Stimulated activated CD4-positive, alpha-beta T cell treated with anti-CD3 and anti-CD28 coated beads, TNF-alpha, amount 100 ng/mL, for 1 hour (primary cell): ENCODE results near the gene RIN3.

Experiments
- DNase-seq, 3 donors: peaks; one replicate each; pipeline ENCODE4 v3.0.0-alpha.2; 2020; ENCODE audit warnings: low read depth in 3 of 3, low spot score in 1 of 3

Gene RIN3

DNA sequence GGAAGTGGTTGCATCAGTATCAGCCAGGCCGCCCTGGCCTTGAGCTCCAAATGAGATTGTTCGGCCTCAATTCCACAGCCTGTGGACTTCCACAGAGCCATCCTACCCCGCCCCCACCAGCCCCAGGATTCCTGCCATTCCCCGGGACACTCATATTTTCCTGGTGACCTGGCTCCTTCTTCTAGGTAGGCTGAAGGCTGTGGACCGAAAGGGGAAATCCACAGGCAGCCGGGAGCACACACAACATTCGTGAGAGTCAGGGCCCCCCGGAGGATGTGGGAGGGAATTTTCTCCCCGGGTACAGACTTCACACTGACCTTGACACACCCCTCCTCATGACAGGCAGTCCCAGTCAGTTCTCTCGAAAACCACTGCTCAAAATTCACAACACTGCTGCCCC lies 39.9 kb downstream of the RIN3 start:
- no peak for DNase-seq

DNA sequence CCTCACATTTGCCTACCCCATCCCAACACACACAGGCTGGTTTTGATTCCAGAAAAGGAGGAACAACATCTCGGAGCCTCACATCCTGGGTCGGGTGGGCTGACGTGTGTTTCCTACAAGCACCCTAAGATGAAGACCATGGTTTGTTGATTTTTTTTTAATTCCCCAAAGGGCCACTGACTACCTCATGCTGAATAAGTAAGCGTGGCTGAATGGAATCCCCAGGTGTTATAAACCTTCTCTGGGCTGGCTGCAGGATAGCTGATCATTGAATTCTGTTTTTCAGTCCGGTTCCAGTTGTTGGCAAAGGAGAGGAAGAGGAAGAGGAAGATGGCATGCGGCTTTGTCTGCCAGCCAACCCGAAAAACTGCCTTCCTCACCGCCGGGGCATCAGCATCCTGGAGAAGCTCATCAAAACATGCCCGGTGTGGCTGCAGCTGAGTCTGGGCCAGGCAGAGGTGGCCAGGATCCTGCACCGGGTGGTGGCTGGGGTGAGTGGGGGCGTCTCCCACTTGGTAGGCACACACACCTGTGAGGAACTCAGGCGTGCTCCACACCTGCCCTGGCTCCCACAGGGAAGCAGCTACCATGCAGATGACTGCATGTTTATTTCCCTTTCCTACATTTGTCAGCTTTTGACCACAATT lies 42.0 kb downstream of the RIN3 start:
- DNase-seq, result no peak

DNA sequence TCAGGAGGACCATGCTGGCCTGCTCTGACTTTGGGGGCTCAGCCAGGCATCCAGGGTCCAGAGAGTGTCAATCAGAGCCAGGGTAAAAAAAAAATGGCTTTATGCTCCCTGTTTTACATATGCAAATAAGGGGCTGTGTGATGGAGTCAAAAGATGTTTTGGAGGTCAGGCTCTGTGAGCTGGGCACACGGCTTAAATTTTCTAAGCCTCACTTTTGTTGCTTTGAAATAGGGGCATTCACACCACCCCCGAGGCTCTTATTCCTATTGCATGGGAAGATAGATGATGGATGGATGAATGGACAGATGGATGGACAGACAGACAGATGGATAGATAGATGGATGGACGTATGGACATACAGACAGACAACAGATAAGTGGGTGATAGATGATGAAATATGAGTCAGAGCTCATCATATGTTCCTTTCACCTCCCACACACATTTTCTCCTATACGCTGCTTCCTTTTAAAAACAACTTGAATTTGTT lies 42.7 kb downstream of the RIN3 start:
- DNase-seq, result no peak

DNA sequence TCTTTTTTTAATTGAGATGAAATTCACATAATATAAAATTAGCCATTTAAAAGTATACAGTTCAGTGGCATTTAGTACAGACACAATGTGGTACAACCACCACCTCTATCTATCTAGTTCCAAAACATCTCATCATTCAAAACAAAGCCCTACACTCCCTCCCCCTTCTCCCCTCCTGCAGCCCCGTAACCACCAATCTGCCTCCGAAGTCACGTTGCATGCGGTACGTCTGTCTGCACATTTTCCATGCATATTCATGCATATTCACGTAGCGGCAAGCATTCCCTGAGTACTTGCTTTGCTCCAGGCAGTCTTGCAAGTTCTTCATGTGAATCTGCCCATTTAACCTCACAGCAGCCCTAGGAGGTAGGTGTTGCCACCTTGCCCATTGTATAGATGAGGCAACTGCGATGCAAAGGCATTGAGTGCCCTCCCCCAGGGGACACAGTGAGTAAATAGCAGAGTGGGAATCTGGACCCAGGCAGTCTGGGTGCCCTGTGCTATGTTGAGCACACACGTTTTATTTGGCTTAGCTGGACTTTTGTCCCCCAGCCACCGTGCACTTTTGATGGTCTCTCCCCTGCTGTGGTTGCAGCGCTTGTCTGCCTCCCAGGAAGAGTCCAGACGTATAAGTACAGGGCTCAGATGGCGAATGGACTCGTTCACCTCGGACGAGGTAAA lies 43.4 kb downstream of the RIN3 start:
- DNase-seq, result no peak

DNA sequence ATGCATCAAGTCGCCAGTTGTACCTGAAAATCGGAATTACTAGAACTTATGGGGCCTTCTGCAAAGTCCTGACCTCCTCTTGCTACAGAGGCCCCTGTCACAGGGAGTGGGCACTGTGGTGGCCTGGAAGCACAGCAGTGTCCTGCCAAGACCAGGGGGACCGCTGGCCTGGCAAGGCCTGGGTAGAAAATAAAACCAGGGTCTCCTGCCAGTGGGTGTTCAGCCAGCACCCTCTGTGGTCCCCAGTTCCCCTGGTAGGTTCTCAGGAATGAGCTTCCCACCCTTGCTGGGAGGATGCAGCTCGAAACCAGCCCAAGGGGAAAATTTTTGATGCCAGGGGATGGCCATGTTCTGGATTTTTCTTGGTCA lies 43.9 kb downstream of the RIN3 start:
- DNase-seq, result no peak

DNA sequence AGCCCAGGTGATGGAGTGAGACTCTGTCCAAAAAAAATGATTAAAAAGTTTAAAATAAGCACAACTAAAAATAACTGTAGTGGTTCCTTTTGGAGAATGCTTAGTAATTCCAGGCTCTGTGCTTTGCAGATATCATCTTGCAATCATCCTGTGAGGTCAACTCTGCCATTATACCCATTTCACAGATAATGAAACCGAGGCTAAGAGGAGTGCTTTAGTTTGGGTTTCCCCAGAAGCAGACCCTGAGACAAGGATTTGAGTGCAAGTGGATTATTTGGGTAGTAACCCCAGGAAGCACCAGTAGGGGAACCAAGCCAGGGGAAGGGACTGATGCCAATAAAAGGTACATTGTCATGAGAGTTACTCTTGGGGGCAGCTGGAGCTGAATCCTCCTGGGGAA lies 44.7 kb downstream of the RIN3 start:
- DNase-seq, result no peak

DNA sequence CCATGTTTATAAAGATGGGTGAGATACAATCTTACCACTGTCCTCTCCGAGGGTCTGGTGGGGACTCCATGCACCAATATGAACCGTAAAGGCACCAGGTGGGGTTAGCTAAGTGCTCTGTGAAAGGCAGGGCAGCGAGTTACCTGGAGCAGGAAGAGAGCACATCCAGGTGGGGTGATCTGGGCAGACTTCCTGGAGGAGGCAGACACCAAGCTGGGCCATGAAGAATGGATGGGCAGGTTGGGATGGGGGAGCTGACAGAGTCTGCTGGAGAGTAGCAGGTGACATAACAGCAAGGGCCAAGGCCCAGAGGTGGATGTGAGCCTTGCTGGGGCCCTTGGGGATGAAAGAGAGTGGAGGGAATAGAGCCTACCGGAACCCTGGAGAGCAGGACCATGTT lies 45.9 kb downstream of the RIN3 start:
- DNase-seq, result no peak

DNA sequence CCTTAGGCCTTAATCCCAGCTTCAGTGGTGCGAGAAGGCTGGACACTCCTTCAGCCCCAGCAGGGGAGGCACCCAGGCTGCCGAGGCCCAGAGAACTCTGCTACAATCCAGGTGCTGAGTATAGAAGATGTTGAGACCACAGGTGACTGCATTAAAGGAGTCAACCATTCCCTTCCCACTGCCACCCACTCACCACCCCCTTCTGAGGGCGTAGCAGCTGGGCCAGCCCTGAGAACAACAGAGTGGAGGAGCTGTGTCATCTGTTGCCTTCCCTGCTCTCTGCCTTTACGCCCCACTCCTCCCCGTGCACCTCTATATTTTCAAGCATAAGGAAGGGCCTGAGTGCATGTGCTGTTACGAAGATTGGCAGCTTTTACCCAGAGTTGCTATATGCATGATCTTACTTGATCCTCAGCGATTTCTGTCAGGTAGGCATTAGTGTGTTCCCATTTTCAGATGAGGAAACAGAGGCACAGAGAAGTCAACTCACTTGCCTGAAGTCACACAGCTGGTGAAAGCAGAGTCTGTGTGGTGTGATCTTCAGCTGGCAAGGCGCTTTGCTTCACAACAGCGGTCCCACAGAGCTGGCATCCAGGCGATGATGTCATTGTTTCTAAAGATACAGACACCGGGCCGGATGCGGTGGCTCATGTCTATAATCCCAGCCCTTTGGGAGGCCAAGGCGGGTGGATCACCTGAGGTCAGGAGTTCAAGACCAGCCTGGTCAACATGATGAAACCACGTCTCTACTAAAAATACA lies 46.7 kb downstream of the RIN3 start:
- no peak for DNase-seq

DNA sequence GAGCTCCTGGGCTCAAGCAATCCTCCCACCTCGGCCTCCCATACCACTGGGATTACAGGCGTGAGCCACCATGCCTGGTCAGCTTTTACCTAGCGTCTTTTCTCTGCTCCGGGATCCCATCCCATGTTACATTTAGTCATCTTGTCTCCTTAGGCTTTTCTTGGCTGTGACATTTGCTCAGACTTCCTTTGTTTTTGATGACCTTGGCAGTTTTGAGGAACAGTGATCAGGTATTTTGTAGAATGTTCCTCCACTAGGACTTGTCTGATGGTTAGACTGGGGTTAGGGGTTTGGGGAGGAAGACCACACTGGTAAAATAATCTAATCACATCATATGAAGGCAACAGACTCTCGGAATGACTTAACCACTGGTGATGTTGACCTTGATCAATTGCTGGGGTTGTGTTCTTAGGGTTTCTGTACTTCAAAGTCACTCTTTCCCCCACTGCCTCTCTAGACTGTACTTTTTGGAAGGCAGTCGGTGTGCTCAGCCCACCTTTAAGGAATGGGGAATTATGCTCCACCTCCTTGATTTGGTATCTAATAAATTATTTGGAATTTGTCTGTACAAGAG lies 48.4 kb downstream of the RIN3 start:
- no peak for DNase-seq

DNA sequence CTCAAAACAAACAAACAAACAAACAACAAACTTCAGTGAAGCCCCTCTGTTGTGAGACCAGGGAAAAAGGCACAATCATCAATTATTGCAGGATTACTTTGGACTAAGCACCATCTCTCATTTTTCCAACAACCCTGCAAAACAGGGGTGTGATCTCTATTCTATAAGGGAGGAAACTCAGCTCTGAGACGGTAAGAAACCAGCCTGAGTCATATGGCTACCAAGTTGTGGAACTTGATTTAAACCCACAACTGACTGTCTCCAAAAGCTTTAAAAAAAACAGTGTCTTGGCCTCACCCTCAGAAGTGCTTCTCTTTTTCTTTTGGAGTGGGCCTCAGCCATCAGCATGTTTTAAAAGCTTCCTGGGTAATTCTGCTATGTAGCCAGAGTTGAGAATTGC lies 49.8 kb downstream of the RIN3 start:
- DNase-seq, result no peak

DNA sequence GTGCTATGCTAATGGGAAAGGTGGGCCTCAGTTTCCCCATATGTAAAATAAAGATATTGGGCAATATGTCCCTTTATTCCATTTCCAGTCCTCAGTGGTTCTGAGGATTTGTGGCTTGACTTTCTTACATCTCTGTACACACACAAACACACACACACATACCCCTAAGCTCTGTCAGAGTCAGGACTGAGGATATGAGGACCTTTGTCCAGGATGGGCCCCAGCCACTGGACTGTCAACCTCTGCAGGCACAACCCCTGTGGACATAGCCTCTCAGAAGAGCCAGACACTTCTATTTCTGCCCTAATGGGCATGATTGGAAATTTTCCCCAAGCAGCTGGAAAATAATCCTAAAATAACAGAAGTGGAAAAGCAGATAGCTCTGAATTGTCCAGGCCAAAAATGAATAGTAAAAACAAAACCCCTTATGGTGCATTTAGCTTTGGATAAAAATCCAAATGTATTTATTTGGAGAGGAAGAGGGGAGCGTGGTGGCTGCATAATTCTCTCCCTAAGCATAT lies 50.2 kb downstream of the RIN3 start:
- DNase-seq, result no peak

DNA sequence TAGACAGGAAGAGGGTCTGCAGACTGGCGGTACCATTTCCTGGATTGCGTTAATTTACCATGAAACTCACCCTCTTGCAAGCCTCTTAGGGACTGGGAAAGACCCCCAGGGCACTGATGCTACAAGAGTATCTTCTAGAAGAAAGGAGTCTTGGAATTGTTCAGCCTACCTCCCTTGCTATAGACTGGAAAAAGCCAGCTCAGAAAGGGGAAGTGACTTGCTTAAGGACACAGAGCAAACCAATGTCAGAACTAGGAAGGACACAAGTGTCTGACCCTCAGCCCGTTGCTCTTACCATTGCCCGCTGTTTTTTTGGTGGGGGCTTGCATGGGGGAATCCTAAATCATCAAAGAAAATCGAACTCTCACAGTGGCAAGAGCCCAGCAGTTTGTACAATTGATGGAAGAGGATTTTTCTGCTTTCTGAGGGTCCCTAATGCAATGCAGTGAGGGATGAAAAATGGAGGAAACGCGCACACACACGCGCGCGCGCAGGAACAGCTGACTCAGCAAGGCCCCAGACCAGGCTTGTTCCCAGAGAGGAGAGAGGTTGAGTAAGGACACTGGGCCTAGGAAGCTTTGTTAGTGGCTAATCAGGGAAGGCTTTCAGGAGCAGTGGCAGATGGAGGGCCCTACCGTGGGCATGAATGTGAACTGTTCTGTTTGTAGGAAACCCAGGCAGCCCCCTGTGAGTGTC lies 50.9 kb downstream of the RIN3 start:
- DNase-seq, result no peak

DNA sequence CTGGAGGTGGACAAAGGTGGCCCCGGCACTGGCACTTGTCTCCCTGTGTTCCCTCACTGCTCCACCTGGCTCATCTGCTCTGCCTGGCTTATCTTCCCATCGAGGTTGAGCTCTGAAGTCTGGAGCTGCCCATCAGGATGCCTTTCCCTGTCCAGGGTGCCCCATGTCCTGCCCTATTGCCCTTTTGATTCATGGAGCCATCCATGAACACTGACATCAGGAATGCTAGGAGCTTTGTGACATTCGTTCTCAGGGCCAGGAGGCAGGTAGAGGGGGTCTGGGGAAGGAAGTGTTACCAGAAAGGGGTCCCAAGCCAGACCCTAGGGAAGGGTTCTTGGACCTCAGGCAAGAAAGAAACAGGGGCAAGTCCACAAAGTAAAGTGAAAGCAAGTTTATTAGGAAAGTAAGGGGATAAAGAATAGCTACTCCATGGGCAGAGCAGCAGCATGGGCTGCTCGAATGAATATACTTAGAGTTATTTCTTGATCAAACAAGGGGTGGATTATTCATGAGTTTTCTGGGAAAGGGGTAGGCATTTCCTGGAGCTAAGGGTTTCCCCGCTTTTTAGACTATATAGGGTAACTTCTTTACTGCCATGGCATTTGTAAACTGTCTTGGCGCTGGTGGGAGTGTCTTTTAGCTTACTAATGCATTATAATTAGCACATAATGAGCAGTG lies 51.6 kb downstream of the RIN3 start:
- DNase-seq, result no peak

DNA sequence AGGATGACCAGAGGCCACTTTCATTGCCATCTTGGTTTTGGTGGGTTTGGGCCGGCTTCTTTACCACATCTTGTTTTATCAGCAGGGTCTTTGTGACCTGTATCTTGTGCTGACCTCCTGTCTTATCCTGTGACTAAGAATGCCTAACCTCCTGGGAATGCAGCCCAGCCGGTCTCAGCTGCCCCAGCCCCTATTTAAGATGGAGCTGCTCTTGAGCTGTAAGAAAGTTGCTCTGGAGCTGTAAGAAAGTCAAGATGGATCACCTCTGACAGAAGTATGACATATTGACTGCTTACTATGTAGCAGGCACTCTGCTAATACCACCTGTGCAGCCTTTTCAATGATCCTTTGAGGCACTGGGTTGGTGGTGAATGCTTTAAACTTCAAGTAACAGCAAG lies 52.1 kb downstream of the RIN3 start:
- no peak for DNase-seq

DNA sequence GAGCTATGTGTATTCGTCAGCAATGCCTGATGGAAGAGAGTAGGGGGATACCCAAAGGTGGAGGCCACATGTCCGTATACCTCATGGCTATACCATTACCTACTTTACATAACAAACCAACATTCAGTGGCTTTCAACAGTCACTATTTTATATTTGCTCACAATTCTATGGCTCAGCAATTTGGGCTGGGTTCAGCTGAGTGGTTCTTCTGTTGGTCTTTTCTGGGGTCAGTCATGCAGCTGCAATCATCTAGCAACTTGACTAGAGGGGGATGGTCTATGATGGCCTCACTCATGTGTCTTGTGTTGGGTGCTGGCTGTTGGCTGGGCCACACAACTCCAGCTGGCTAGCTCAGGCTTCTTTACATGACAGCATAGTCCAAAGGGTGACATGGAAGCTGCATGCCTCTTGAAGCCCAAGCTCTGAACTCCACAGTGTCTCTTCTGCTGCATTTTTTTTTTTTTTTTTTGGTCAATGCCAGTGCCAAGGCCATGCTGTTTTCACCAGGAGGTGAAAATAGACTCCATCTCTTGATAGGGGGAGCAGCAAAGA lies 53.7 kb downstream of the RIN3 start:
- no peak for DNase-seq

DNA sequence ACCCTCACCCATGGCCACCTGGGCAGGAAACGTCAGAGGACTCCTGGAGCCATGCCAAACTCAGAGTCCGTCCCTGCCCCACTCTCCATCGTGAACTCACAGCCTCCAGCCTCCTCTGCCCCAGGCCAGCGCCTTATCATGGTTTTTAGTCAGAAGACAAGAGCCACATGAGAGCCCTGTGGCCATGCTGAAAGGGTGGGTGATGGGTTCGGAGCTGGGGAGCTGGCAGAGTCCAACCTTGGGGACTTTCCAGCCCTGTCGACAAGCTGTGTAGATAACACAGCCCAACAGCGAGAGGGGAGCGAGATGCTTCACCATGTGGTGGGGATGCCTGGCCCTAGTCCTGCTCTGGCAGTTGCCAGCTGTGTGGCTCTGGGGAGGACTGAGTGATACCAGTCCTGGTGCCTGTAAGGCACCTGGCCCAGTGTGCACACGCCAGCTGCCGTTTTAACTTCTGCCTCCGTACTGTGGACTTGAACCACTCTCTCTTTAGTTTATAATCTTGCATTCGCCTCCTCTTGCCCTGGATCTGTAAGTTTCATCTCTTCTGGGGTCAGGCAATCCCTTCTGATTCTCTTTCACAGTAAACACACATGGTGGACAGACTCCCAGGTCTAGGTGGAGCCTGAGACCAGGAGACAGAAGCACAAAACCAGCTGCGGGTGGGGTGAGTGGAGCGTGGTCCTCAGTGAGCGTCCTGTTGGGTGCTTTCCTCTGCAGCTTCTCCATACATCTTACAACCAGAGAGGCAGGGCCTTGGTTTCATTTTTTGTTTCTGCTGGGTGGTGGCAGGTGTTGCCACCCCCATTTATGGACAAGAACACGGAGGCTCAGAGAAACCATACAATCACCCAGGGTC lies 55.3 kb downstream of the RIN3 start:
- no peak for DNase-seq

DNA sequence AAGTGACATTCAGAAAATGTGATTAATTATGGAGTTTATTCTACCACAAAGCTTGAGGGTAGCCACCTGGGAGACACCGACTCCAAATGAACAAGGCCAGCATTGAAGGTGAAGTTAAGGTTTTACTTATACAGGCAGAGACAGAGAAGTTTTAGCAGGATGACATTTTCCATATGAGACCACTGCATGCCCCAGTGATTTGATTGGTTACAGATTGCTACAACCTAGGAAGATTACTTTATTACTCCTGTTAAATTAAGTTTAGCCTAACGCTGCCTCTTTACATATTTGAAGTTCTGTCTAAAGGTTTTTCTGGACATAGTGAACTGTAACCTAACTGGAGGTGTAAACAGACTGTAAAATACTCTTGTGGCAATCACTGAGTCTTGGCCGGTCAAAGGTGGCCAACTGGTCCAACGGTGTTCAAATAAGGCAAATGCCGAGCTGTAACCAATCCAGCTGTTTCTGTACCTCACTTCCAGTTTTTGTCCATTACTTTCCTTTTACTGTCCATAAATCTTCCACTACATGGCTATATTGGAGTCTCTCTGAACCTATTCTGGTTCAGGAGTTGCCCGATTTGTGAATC lies 57.2 kb downstream of the RIN3 start:
- DNase-seq, result no peak

DNA sequence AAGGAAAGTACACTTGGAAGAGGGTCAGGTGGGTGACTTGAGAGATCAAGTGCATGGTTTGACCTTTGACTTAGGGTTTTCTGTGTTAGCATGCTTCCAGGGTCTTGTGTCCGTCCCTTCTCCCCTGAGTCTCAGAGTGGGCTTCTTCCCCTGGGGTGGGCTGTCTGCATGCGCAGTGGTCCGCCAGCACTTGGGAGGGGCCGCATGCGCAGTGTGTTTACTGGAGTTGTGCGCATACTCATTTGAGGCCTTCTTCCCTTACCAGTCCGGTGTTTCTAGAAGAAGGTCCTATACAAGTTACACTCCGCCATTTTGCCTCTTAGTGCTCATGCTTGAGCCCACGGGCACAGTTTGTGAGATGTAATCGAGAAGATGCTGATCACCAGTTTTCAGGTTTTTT lies 58.5 kb downstream of the RIN3 start:
- no peak for DNase-seq
